OCI-LY1 (cell line): ENCODE results near the gene GRIA4.

Experiments used
- CTCF ChIP-seq: fragments of 200-600 bp; sonication (generic), shearing (Covaris generic); IDR thresholded peaks from 2 replicates; pipeline ENCODE4 v1.5.1; 2017; ENCODE audit warnings: mild to moderate bottlenecking, antibody characterized with exemption, low read length, moderate library complexity, mixed read lengths
- EZH2 ChIP-seq: fragments of 200-600 bp; sonication (generic), shearing (Covaris generic); IDR thresholded peaks from 2 replicates; pipeline ENCODE4 v1.8.0; 2017; ENCODE audit warnings: borderline replicate concordance, mixed run types, mild to moderate bottlenecking, antibody characterized with exemption, low read length, moderate library complexity, mixed read lengths

- no peak for TF ChIP-seq CTCF
- TF ChIP-seq EZH2: no peak
Measured at GRCh38 chr11:105988197-105988596, 378.3 kb downstream of the GRIA4 start.
